Activated CD8-positive, alpha-beta memory T cell treated with anti-CD3 and anti-CD28 coated beads for 36 hours (primary cell): ENCODE results near the gene RAB5B. TPM values are rescaled to one million over a fixed set of nuclear protein-coding genes. Genes with fewer than 3 reads are reported as not detected.
"Not testable (repeated sequence)": the region's sequence is repeated elsewhere in the genome, so short reads cannot be mapped to it uniquely, and the experiment has no call there.

Experiments used
- CTCF ChIA-PET: fragments of 350-600 bp; sonication (Branson Sonifier 250); formaldehyde crosslinking; loops from one replicate; lab custom pipeline; 2021; ENCODE audit warnings: antibody characterized with exemption; lab: Charles Lee
- POLR2A ChIA-PET: fragments of 350-600 bp; sonication (Branson Sonifier 250); formaldehyde crosslinking; loops from one replicate; lab custom pipeline; 2021; ENCODE audit warnings: antibody characterized with exemption; lab: Charles Lee
- total RNA-seq, 2 experiments: library from RNA; stranded (reverse); gene quantifications; one replicate each; pipeline ENCODE4 v1.2.3, GENCODE V29; 2021

The RAB5B gene
- total RNA-seq, 2 experiments from 2014 or later, result 27.5 to 32.4 TPM

- ChIA-PET CTCF (no interaction called here), POLR2A (no interaction called here)
Observed at GRCh38 chr12:55969356-55969755, 4.5 kb upstream of the RAB5B start.

DNA sequence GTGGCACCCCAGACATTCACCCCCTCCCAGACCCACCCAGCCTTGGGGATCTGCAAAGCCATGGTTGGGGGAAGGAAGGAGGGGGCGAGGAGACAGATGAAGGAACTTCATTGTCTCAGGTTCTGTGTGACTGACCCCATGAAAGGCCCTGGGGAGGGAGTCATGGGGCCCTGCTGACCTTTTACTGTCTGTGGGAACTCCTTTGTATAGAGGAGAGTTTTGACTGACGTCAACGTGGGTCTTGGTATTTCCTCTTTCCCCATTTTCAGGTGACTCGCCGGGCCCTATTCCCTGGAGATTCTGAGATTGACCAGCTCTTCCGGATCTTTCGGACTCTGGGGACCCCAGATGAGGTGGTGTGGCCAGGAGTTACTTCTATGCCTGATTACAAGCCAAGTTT is 3.1 kb upstream of the RAB5B start:
- POLR2A ChIA-PET, result no interaction called here
- CTCF ChIA-PET, result interaction anchor here (0.7 kb wide), 1 partner anchor 219 kb away, joined by 3 read pairs; the partner anchor contains the start of gene SMARCC2

DNA sequence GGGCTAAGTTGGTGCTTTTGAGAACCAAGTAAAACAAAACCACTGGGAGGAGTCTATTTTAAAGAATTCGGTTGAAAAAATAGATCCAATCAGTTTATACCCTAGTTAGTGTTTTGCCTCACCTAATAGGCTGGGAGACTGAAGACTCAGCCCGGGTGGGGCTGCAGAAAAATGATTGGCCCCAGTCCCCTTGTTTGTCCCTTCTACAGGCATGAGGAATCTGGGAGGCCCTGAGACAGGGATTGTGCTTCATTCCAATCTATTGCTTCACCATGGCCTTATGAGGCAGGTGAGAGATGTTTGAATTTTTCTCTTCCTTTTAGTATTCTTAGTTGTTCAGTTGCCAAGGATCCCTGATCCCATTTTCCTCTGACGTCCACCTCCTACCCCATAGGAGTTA is 1.8 kb upstream of the RAB5B start:
- POLR2A ChIA-PET, result no interaction called here

GRCh38 chr12:55972456-55972855 is 1.4 kb upstream of the RAB5B start:
- CTCF ChIA-PET, result no interaction called here
- POLR2A ChIA-PET, result no interaction called here

More for the DNA sequence above, 1.8 kb upstream of the RAB5B start:
- CTCF ChIA-PET, result no interaction called here

GRCh38 chr12:55972911-55973598 is 823 bp upstream of the RAB5B start:
- ChIA-PET CTCF (interaction anchor here (0.6 to 1.0 kb wide), 3 partner anchors 36 to 116 kb away, joined by 3 to 4 read pairs (median 3); no protein-coding TSS in a partner anchor), POLR2A (interaction anchor here (0.7 to 1.8 kb wide), 11 partner anchors 11 to 685 kb away, joined by 3 to 9 read pairs (median 4); partner anchors contain the start of genes DNAJC14, ORMDL2, PA2G4 and RPL41)

GRCh38 chr12:55974308-55974730 is 441 bp downstream of the RAB5B start:
- ChIA-PET CTCF (interaction anchor here (0.8 to 1.4 kb wide), 4 partner anchors 22 to 215 kb away, joined by 3 to 4 read pairs (median 3); partner anchors contain the start of gene SMARCC2), POLR2A (interaction anchor here (0.6 to 1.8 kb wide), 12 partner anchors 17 to 157 kb away, joined by 3 to 9 read pairs (median 4); partner anchors contain the start of genes DNAJC14, ORMDL2, PA2G4 and SARNP)

DNA sequence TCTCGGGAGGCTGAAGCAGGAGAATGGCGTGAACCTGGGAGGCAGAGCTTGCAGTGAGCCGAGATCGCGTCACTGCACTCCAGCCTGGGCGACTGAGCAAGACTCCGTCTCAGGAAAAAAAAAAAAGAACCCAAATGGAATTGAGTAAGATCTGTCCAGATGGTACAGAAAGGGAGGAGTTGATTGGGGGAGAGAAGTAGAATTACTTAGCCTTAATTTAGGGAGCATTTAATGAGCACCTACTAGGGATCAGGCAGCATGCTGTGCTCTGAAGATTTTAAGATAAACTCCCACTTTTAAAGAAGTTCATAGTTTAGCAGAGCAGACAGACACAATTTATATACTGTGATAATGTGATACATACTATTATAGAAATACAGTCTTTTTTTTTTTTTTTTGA is 4.5 kb downstream of the RAB5B start:
- POLR2A ChIA-PET, result interaction anchor here (0.5 kb wide), 1 partner anchor 158 kb away, joined by 6 read pairs; no protein-coding TSS in a partner anchor

DNA sequence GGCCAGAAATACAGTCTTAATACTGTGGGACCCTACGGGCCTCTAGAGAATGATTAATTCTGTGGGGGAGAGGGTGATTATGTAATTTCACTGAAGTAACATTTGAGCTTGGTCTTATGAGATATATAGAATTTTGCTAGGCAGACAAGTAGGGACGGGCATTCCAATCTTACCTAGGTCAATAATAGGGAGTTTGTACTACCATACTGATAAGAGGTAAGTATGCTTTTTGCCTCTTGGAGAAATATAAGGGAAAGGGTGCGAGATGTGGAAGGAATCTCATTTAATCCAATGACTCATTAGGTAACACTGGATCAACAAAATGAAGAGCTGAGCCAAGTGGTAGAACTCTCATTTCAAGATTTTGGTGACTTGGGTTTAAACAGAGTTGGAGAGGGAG is 5.2 kb downstream of the RAB5B start:
- CTCF ChIA-PET, result interaction anchor here (0.9 to 1.5 kb wide), 2 partner anchors 13 to 17 kb away, joined by 3 to 4 read pairs; no protein-coding TSS in a partner anchor
- POLR2A ChIA-PET, result no interaction called here

More for the DNA sequence above, 4.5 kb downstream of the RAB5B start:
- CTCF ChIA-PET, result interaction anchor here (0.9 kb wide), 1 partner anchor 13 kb away, joined by 3 read pairs; no protein-coding TSS in a partner anchor

GRCh38 chr12:55981882-55982281 is 8.0 kb downstream of the RAB5B start:
- POLR2A ChIA-PET, result not testable (repeated sequence)
- CTCF ChIA-PET, result interaction anchor here (1.2 kb wide), 1 partner anchor 14 kb away, joined by 3 read pairs; no protein-coding TSS in a partner anchor

DNA sequence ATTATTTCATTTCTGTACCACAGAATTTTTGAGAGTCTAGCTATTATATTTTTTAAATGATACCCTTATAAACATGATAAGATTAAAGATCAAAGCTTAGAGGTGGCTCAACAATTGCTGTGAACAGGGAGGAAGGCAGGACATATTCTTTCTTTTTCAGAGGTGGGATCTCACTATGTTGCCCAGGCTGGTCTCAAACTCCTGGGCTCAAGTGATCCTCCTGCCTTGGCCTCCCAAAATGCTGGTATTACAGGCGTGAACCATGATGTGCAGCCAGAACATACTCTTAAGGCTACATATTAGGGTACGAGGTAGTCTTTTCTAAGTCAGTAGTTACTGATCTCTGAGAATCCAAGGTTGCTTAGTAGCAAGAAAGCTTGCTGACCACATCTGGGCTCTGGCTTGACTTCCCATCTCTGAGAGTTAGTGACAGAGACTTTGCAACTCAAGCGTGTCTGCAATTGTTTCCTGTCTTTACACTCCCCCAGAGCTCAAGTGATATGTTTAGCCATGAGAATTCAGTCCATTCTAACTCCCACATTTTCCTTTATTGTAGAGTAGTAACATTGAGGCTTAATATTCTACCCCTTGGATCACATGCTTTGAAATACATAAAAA is 8.6 kb downstream of the RAB5B start:
- ChIA-PET CTCF (interaction anchor here (1.2 kb wide), 1 partner anchor 14 kb away, joined by 3 read pairs; no protein-coding TSS in a partner anchor), POLR2A (interaction anchor here (0.5 kb wide), 1 partner anchor 104 kb away, joined by 5 read pairs; no protein-coding TSS in a partner anchor)

DNA sequence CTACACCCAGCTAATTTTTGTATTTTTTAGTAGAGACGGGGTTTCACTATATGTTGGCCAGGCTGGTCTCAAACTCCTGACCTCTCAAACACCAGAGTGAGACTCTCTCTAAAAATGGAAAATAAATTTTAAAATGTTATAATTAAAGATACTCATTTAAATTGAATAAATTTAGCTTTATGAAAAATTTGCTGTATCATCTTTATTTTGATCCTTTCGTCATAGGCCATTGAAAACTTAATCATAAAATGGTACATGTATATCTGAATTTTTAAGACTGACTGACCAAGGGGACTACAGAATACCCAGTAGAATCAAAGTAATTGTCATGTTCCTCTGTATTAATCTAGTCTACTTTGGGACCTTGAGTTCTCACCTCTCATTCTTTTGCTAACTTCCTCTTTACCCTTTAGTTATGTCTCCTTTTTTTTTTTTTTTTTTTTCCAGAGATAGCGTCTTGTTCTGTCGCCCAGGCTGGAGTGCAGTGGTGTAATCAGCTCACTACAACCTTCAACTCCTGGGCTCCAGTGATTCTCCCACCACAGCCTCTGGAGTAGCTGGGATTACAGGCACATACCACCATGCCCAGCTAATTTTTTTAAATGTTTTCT is 9.5 kb downstream of the RAB5B start:
- ChIA-PET POLR2A (interaction anchor here (0.7 kb wide), 1 partner anchor 87 kb away, joined by 6 read pairs; no protein-coding TSS in a partner anchor), CTCF (interaction anchor here (0.6 to 0.8 kb wide), 2 partner anchors 12 to 125 kb away, joined by 3 read pairs; no protein-coding TSS in a partner anchor)

- POLR2A ChIA-PET, result interaction anchor here (1.2 kb wide), 1 partner anchor 11 kb away, joined by 3 read pairs; no protein-coding TSS in a partner anchor
- CTCF ChIA-PET, result interaction anchor here (1.9 kb wide), 1 partner anchor 11 kb away, joined by 6 read pairs; no protein-coding TSS in a partner anchor
Observed at GRCh38 chr12:55984861-55985260, 11.0 kb downstream of the RAB5B start.

GRCh38 chr12:55985341-55985740 is 11.5 kb downstream of the RAB5B start:
- ChIA-PET POLR2A (no interaction called here), CTCF (interaction anchor here (1.9 kb wide), 1 partner anchor 11 kb away, joined by 6 read pairs; no protein-coding TSS in a partner anchor)

- POLR2A ChIA-PET, result interaction anchor here (0.7 kb wide), 1 partner anchor 18 kb away, joined by 3 read pairs; no protein-coding TSS in a partner anchor
- CTCF ChIA-PET, result not testable (repeated sequence)
Observed at GRCh38 chr12:55985976-55986375, 12.1 kb downstream of the RAB5B start.

DNA sequence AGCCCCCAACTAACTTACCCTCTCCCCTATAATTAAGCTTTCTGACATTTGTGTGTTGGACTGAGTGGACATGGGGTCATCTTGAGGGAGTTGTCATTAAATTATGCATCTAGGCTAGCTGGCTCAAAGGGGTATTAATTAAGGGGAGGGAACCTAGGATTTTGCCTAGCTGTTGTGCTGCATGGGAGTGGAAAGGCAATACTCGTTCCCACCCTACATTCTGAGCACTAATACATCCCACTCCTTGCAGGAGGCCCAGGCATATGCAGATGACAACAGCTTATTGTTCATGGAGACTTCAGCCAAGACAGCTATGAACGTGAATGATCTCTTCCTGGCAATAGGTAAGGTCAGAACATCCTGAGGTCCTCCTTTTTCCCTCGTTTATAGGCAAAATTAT is 17.2 kb downstream of the RAB5B start:
- CTCF ChIA-PET, result interaction anchor here (0.6 to 1.0 kb wide), 4 partner anchors 12 to 217 kb away, joined by 3 to 5 read pairs (median 4); no protein-coding TSS in a partner anchor
- POLR2A ChIA-PET, result interaction anchor here (0.6 kb wide), 1 partner anchor 166 kb away, joined by 3 read pairs; no protein-coding TSS in a partner anchor

DNA sequence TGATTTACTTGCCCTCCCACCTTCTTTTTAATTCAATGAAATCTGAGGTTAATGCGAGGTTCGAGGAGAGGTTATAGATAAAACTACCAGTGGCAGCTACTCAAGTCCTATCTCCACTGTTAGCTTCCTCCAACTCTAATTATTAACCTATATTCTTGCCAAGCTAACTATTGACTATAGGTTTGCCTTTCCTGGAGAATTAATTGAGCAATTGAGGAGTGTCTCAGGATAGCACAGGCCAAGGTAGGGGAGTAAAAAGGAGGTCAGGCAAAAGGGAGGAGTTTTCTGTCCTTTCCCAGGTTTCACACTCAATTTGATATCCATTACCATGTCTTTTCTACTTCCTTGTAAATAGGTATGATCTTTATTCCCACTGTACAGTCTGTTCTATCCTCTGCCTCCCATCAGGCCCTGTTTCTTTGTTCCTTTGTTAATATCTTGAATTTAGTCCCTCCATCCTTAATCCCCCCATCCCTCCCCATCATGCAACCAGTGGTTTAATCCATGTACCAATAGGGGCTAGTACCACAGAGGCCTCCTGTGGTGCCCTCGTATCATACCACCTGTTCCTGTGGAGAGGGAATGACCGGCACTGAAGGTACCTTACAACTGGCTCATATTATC is 19.5 kb downstream of the RAB5B start:
- ChIA-PET POLR2A (no interaction called here), CTCF (no interaction called here)

DNA sequence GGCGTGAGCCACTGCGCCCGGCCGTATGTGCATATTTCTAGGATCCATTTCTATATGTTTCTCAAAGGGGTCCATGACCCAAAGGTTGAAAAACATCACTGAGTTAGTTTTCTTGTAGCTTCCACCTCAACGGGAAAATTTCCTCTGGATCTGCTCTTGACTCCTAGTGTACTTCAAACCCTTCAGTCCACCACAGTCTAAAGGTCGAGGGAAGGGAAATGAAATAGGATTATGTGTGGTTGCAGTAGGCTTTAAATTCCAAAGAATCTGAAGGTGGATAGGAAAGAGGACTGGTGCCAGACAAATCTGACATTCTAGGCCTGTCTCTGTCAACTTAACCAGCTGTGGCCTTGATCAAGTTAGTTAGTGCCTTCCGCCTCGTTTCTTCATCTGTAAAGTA is 21.5 kb downstream of the RAB5B start:
- CTCF ChIA-PET, result interaction anchor here (0.6 to 2.9 kb wide), 24 partner anchors 11 to 165 kb away, joined by 3 to 25 read pairs (median 6); partner anchors contain the start of genes DNAJC14 and ZC3H10

More for the DNA sequence above, 21.5 kb downstream of the RAB5B start:
- POLR2A ChIA-PET, result interaction anchor here (1.3 kb wide), 1 partner anchor 49 kb away, joined by 3 read pairs; no protein-coding TSS in a partner anchor
